ENCODE results near the gene FMNL2.

GRCh38 chr2:152620985-152621384 lies 286.0 kb downstream of the FMNL2 start:
- TF ChIP-seq CTCF (IDR thresholded peaks at IDR 0.05) (no peak), POLR2AphosphoS5 (IDR thresholded peaks at IDR 0.05) (no peak)
